ENCODE results near the gene E2F4. TPM values are rescaled to one million over a fixed set of nuclear protein-coding genes. Genes with fewer than 3 reads are reported as not detected.

The E2F4 gene
- total and polyA plus RNA-seq, 10 donors = 40.8 to 134 (median 68.7) TPM

GRCh38 chr16:67148656-67149275, 43.2 kb upstream of the E2F4 start:
- intact Hi-C loops (cut with DNase I; ENCODE audit: low total_unique reads) = no loop called here
- H3K36me3 ChIP-seq = peaks cover 0 to 59% (median 49%) of the 10 kb centered on the region in 6 donors
- peak; percentile 38 for DNase-seq
- H3K4me3 ChIP-seq = no peak overlapping the region
- TF ChIP-seq POLR2AphosphoS5 (IDR thresholded peaks at IDR 0.05) (no peak), POLR2A (IDR thresholded peaks at IDR 0.05) (no peak), CTCF (IDR thresholded peaks at IDR 0.05 in 8 of 11, conservative IDR thresholded peaks at IDR 0.05 in 3 of 11) (no peak)
- WGBS, 5 donors = 91 to 95% (median 94%) methylated on average over 4 to 11 of the region's 11 CpGs
- no peak overlapping the region for H3K27ac ChIP-seq
- no peaks in the 10 kb centered on the region for H3K9me3 ChIP-seq
- peaks cover 5 to 31% (median 21%) of the 10 kb centered on the region in 6 donors for H3K4me1 ChIP-seq
- H3K27me3 ChIP-seq (replicated peaks in 1 of 7) = peaks cover 0 to 36% (median 23%) of the 10 kb centered on the region in 7 donors

- Histone ChIP-seq H3K9me3 (no peaks in the 10 kb centered on the region), H3K4me3 (peak overlapping the region in 6 of 8 donors; percentile 38 to 73 (median 50)), H3K4me1 (peaks cover 5 to 38% (median 23%) of the 10 kb centered on the region in 6 donors), H3K36me3 (peaks cover 0 to 58% (median 42%) of the 10 kb centered on the region in 6 donors), H3K27me3 (replicated peaks in 1 of 7) (peaks cover 0 to 39% (median 23%) of the 10 kb centered on the region in 7 donors), H3K27ac (peak overlapping the region in 6 of 8 donors; percentile 79 to 85 (median 81))
- 71 to 80% (median 73%) methylated on average over 59 to 77 of the region's 77 CpGs for WGBS, 5 donors
- DNase-seq = peak; percentile 70
- TF ChIP-seq CTCF (IDR thresholded peaks at IDR 0.05 in 8 of 11, conservative IDR thresholded peaks at IDR 0.05 in 3 of 11) (no peak), POLR2AphosphoS5 (IDR thresholded peaks at IDR 0.05) (peak in 2 of 3 donors; percentile 22 to 70)
- intact Hi-C loops (cut with DNase I; ENCODE audit: low total_unique reads) = loop anchor here (5.0 kb wide), 1 partner anchor 172 kb away; no protein-coding TSS in a partner anchor
These were observed 42.5 kb upstream of the E2F4 start for GRCh38 chr16:67149276-67150046.

GRCh38 chr16:67150047-67150832, 41.7 kb upstream of the E2F4 start:
- no peak for TF ChIP-seq POLR2A (IDR thresholded peaks at IDR 0.05)
- TF ChIP-seq POLR2AphosphoS5 (IDR thresholded peaks at IDR 0.05) = peak; percentile 13 to 79 (median 55)
- peak in 1 of 11 experiments; percentile 34 for TF ChIP-seq CTCF (IDR thresholded peaks at IDR 0.05 in 8 of 11, conservative IDR thresholded peaks at IDR 0.05 in 3 of 11)
- Histone ChIP-seq H3K27me3 (replicated peaks in 1 of 7) (peaks cover 0 to 46% (median 23%) of the 10 kb centered on the region in 7 donors), H3K4me1 (peaks cover 11 to 46% (median 31%) of the 10 kb centered on the region in 6 donors), H3K4me3 (peak overlapping the region; percentile 38 to 73 (median 49)), H3K27ac (peak overlapping the region; percentile 57 to 85 (median 80)), H3K9me3 (no peaks in the 10 kb centered on the region), H3K36me3 (peaks cover 0 to 52% (median 35%) of the 10 kb centered on the region in 6 donors)
- WGBS, 5 donors = 10 to 18% (median 11%) methylated on average over 21 to 94 of the region's 94 CpGs
- DNase-seq = peak; percentile 79
- intact Hi-C loops (cut with DNase I; ENCODE audit: low total_unique reads) = loop anchor here (5.0 kb wide), 1 partner anchor 173 kb away; no protein-coding TSS in a partner anchor

Data from spleen (tissue), 11 donors.